PC-9 (cell line): ENCODE results near the gene PWWP2B. TPM values are rescaled to one million over a fixed set of nuclear protein-coding genes. Genes with fewer than 3 reads are reported as not detected.

Experiments
- BruUV-seq: library from RNA; stranded (reverse); fragments of 400-500 nt; replicated peaks from 2 replicates; lab custom pipeline; 2021; lab: Mats Ljungman, UMichigan
- CTCF ChIA-PET: fragments of 300-600 bp; sonication (Branson Sonifier 250); formaldehyde crosslinking; loops from one replicate; lab custom pipeline; 2022; ENCODE audit warnings: antibody characterized with exemption; lab: Charles Lee
- POLR2A ChIA-PET: fragments of 300-600 bp; sonication (Branson Sonifier 250); formaldehyde crosslinking; loops from one replicate; lab custom pipeline; 2022; ENCODE audit warnings: antibody characterized with exemption; ENCODE audit not compliant: unreplicated experiment; lab: Charles Lee
- DNase-seq, 2 experiments: peaks; one replicate each; pipeline versions ENCODE4 v3.0.0 to v3.0.0-alpha.2; 2015 to 2022; ENCODE audit warnings: mixed read lengths in 1 of 2
- H2AFZ ChIP-seq: fragments of 200-600 bp; sonication (generic); 2 replicates; pipeline ENCODE4 v1.8.1; 2017; ENCODE audit warnings: antibody characterized with exemption
- H3F3A ChIP-seq: fragments of 200-600 bp; sonication (generic); 2 replicates; pipeline ENCODE4 v1.8.1; 2017; ENCODE audit warnings: antibody characterized with exemption, mild to moderate bottlenecking, low read depth; ENCODE audit not compliant: insufficient read depth
- H3K27ac ChIP-seq: fragments of 200-600 bp; sonication (generic); 2 replicates; pipeline ENCODE4 v1.6.1; 2016; ENCODE audit warnings: mixed run types
- H3K27me3 ChIP-seq: fragments of 200-600 bp; sonication (generic); 2 replicates; pipeline ENCODE4 v1.6.1; 2016; ENCODE audit warnings: low read depth, mixed run types; ENCODE audit not compliant: insufficient read depth
- H3K36me3 ChIP-seq: fragments of 200-600 bp; sonication (generic); 2 replicates; pipeline ENCODE4 v1.6.1; 2016; ENCODE audit warnings: low read depth, mixed run types
- H3K4me1 ChIP-seq: fragments of 200-600 bp; sonication (generic); replicated peaks from 2 replicates; pipeline ENCODE4 v1.6.1; 2016; ENCODE audit warnings: mixed run types; ENCODE audit not compliant: insufficient read depth
- H3K4me2 ChIP-seq: fragments of 200-600 bp; sonication (generic); 2 replicates; pipeline ENCODE4 v1.6.1; 2017; ENCODE audit warnings: mixed run types
- H3K4me3 ChIP-seq: fragments of 200-600 bp; sonication (generic); 2 replicates; pipeline ENCODE4 v1.6.1; 2016; ENCODE audit warnings: mixed run types
- H3K79me2 ChIP-seq: fragments of 200-600 bp; sonication (generic); 2 replicates; pipeline ENCODE4 v1.6.1; 2017; ENCODE audit warnings: low read depth, mixed run types
- H3K9me2 ChIP-seq: fragments of 200-600 bp; sonication (generic); 2 replicates; pipeline ENCODE4 v1.8.1; 2017; ENCODE audit warnings: mild to moderate bottlenecking; ENCODE audit not compliant: insufficient read depth
- H3K9me3 ChIP-seq: fragments of 200-600 bp; sonication (generic); 2 replicates; pipeline ENCODE4 v1.8.1; 2016; ENCODE audit warnings: low read depth; ENCODE audit not compliant: insufficient read depth
- H4K20me1 ChIP-seq: fragments of 200-600 bp; sonication (generic); 2 replicates; pipeline ENCODE4 v1.8.1; 2017; ENCODE audit not compliant: insufficient read depth
- EZH2 ChIP-seq: fragments of 200-600 bp; sonication (generic); IDR thresholded peaks from 2 replicates; pipeline ENCODE4 v1.8.0; 2017; ENCODE audit warnings: antibody characterized with exemption, low read depth
- intact Hi-C: fragments of 100-400 bp; cut with micrococcal nuclease; formaldehyde crosslinking; loops from one replicate; pipeline ENCODE4 v1.10.0; 2022; ENCODE audit not compliant: unreplicated experiment
- total RNA-seq: library from RNA; stranded (reverse); gene quantifications from 2 replicates; pipeline ENCODE4 v1.2.3, GENCODE V29; 2021
- TF ChIP-seq, protein P1 (sequence below): fragments of 200-600 bp; sonication (generic); conservative IDR thresholded peaks from 2 replicates; pipeline ENCODE4 v1.6.1; 2017; ENCODE audit warnings: mixed run types, antibody characterized with exemption, mild to moderate bottlenecking, moderate library complexity

The PWWP2B gene
- total RNA-seq, 1 experiment from 2014 or later, result 16.9 TPM

DNA sequence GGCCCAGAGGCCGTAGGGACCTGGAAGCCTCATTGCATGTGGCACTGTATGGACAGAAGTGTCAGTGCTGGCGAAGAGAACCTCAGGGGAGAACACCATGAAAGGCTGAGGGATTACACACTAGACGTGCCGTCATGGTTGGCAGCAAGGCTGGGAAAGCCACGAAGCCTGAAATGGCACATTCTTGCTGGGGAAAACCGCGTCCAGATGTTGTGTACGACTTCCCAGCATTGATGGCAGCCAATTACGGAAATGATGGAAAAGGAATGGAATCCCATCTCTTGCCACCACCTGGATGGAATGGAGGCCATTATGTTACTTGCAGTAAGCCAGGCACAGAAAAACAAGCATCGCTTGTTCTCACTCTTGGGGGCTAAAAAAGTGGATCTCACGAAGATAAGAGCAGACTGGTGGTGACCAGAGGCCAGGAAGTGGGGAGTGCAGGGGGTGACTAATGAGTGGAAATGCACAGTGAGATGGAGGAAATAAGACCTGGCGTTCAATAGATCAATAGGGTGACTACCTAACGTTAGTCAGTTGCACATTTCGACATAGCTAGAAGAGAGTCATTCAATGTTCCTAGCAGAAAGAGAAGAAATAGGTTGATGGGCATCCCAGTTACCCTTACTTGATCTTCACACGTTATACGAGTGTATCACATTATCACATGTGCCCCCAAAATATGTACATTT, 14.6 kb upstream of the PWWP2B start:
- H3K9me3 ChIP-seq, result no peaks in the 10 kb centered on the region
- H3K9me2 ChIP-seq, result no peaks in the 10 kb centered on the region
- no peaks in the 10 kb centered on the region for H3F3A ChIP-seq
- no peaks in the 10 kb centered on the region for H4K20me1 ChIP-seq
- no peak overlapping the region for H2AFZ ChIP-seq
- TF ChIP-seq, protein P1, sequence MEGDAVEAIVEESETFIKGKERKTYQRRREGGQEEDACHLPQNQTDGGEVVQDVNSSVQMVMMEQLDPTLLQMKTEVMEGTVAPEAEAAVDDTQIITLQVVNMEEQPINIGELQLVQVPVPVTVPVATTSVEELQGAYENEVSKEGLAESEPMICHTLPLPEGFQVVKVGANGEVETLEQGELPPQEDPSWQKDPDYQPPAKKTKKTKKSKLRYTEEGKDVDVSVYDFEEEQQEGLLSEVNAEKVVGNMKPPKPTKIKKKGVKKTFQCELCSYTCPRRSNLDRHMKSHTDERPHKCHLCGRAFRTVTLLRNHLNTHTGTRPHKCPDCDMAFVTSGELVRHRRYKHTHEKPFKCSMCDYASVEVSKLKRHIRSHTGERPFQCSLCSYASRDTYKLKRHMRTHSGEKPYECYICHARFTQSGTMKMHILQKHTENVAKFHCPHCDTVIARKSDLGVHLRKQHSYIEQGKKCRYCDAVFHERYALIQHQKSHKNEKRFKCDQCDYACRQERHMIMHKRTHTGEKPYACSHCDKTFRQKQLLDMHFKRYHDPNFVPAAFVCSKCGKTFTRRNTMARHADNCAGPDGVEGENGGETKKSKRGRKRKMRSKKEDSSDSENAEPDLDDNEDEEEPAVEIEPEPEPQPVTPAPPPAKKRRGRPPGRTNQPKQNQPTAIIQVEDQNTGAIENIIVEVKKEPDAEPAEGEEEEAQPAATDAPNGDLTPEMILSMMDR, result no peak
- no peak for TF ChIP-seq EZH2
- H3K27ac ChIP-seq, result no peak overlapping the region
- H3K79me2 ChIP-seq, result no peaks in the 10 kb centered on the region
- no TSS peak for BruUV-seq
- no peaks in the 10 kb centered on the region for H3K4me1 ChIP-seq
- ChIA-PET POLR2A (no interaction called here), CTCF (no interaction called here)
- no peak overlapping the region for H3K4me3 ChIP-seq
- H3K36me3 ChIP-seq, result no peaks in the 10 kb centered on the region
- DNase-seq, result no peak
- no peak overlapping the region for H3K4me2 ChIP-seq
- no peaks in the 10 kb centered on the region for H3K27me3 ChIP-seq
- intact Hi-C loops, result loop anchor here (10.0 kb wide), 1 partner anchor 252 kb away; no protein-coding TSS in a partner anchor

DNA sequence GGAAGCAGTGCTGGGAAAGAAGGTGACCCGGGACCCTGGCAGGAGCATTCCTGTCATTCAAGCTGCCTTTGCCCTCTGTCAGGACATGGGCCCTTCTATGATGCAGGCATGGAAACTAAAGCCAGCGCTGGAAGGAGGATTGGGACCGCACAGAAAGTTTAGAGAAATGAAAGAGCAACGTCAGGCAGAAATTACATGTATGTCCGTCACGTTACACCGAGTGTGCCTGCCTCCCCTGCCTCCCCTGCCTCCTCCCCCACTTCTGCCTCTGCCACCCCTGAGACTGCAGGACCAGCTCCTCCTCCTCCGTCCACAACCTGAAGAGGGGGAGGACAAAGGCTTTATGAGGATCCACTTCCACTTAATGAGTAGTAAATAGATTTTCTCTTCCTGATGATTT, 13.9 kb upstream of the PWWP2B start:
- CTCF ChIA-PET, result no interaction called here
- no peak overlapping the region for H3K4me2 ChIP-seq

DNA sequence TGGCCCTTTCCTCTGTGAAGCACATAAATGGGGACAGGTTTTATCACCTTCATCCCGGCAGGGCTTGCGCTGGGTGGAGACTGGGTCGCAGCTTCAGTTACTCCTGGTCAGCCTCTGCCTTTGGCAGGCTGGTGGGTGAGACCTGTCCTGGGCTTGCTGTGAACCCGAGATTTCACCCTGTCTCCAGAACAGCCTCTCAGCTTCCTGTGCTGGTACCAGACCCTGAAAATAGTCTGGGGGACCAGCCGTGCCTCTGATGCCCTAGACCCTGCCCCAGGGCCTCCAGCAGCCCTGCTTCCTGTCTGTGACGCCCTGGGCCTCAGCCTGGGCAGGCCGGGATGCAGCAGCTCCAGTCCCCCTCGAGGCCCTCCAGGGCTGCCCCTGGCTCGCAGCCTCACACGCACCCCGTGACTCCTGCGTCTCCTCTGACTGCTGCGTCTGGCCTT, 13.2 kb upstream of the PWWP2B start:
- Histone ChIP-seq H3K36me3 (no peaks in the 10 kb centered on the region), H3K9me2 (no peaks in the 10 kb centered on the region), H4K20me1 (no peaks in the 10 kb centered on the region), H3K9me3 (no peaks in the 10 kb centered on the region), H3K4me1 (no peaks in the 10 kb centered on the region), H2AFZ (no peak overlapping the region), H3K4me2 (no peak overlapping the region), H3K27ac (no peak overlapping the region), H3F3A (no peaks in the 10 kb centered on the region), H3K79me2 (no peaks in the 10 kb centered on the region), H3K27me3 (no peaks in the 10 kb centered on the region), H3K4me3 (no peak overlapping the region)
- TF ChIP-seq, protein P1, result no peak
- no peak for TF ChIP-seq EZH2
- ChIA-PET POLR2A (no interaction called here), CTCF (no interaction called here)
- no peak for DNase-seq
- no TSS peak for BruUV-seq
- intact Hi-C loops, result loop anchor here (10.0 kb wide), 1 partner anchor 251 kb away; no protein-coding TSS in a partner anchor

More for the DNA sequence above, 13.9 kb upstream of the PWWP2B start:
- POLR2A ChIA-PET, result no interaction called here
- intact Hi-C loops, result loop anchor here (10.0 kb wide), 1 partner anchor 252 kb away; no protein-coding TSS in a partner anchor
- no TSS peak for BruUV-seq
- TF ChIP-seq, protein P1, result no peak
- no peak for TF ChIP-seq EZH2
- no peaks in the 10 kb centered on the region for H3K79me2 ChIP-seq
- H3F3A ChIP-seq, result no peaks in the 10 kb centered on the region
- no peak overlapping the region for H2AFZ ChIP-seq
- H3K9me3 ChIP-seq, result no peaks in the 10 kb centered on the region
- DNase-seq, result no peak
- H3K4me3 ChIP-seq, result no peak overlapping the region
- H3K36me3 ChIP-seq, result no peaks in the 10 kb centered on the region
- no peaks in the 10 kb centered on the region for H3K4me1 ChIP-seq
- H3K27me3 ChIP-seq, result no peaks in the 10 kb centered on the region
- no peak overlapping the region for H3K27ac ChIP-seq
- H4K20me1 ChIP-seq, result no peaks in the 10 kb centered on the region
- H3K9me2 ChIP-seq, result no peaks in the 10 kb centered on the region
